Transverse colon (tissue), 4 donors: ENCODE results near the gene CADM1. TPM values are rescaled to one million over a fixed set of nuclear protein-coding genes. Genes with fewer than 3 reads are reported as not detected.

Experiments
- DNase-seq: peaks from one replicate; pipeline ENCODE4 v3.0.0-alpha.2; 2019
- H3K27ac ChIP-seq, 4 donors: fragments of 200-600 bp; sonication (generic); 2 replicates each; pipeline ENCODE4 v1.5.1; 2016 to 2018; ENCODE audit warnings: inconsistent platforms in 4 of 4
- H3K27me3 ChIP-seq: fragments of 200-600 bp; sonication (generic); 2 replicates; pipeline ENCODE4 v1.5.1; 2017; ENCODE audit warnings: inconsistent platforms
- H3K36me3 ChIP-seq, 4 donors: fragments of 200-600 bp; sonication (generic); 2 replicates each; pipeline ENCODE4 v1.5.1; 2017 to 2019; ENCODE audit warnings: inconsistent platforms in 4 of 4
- H3K4me1 ChIP-seq, 4 donors: fragments of 200-600 bp; sonication (generic); 2 replicates each; pipeline ENCODE4 v1.5.1; 2017 to 2020; ENCODE audit warnings: inconsistent platforms in 4 of 4
- H3K4me3 ChIP-seq, 4 donors: fragments of 200-600 bp; sonication (generic); 1 replicate in 1 of 4; 2 replicates in 3 of 4; pipeline versions ENCODE4 v1.5.1 to v1.6.1; 2017 to 2019; ENCODE audit warnings: inconsistent platforms in 4 of 4
- H3K9me3 ChIP-seq, 2 donors: fragments of 200-600 bp; sonication (generic); 2 replicates each; pipeline ENCODE4 v1.5.1; 2017 to 2019; ENCODE audit warnings: inconsistent platforms in 2 of 2
- CTCF ChIP-seq, 5 experiments: fragments of 200-600 bp in 3 of 5; fragments of 450-650 bp in 2 of 5; sonication (generic) in 3 of 5; IDR thresholded peaks; 1 replicate in 2 of 5; 2 replicates in 3 of 5; pipeline ENCODE4 v1.5.1; 2016 to 2017; ENCODE audit warnings: antibody characterized with exemption in 5 of 5, inconsistent platforms in 3 of 5, mild to moderate bottlenecking in 2 of 5, moderate library complexity in 1 of 5
- EP300 ChIP-seq: sonication (generic); formaldehyde crosslinking; IDR thresholded peaks from one replicate; pipeline ENCODE4 v1.6.1; 2017; ENCODE audit warnings: antibody characterized with exemption, low read depth
- POLR2A ChIP-seq: fragments of 450-650 bp; IDR thresholded peaks from one replicate; pipeline ENCODE4 v1.6.1; 2016; ENCODE audit warnings: antibody characterized with exemption, mild to moderate bottlenecking, moderate library complexity
- POLR2AphosphoS5 ChIP-seq, 3 donors: sonication (generic); formaldehyde crosslinking; IDR thresholded peaks; one replicate each; pipeline ENCODE4 v1.6.1; 2016; ENCODE audit warnings: antibody characterized with exemption in 3 of 3
- WGBS, 2 donors: methylation state at CpG; one replicate each; pipeline ENCODE4 v1.1.5; 2018; ENCODE audit warnings: low coverage in 1 of 2; 5-methylcytosine and 5-hydroxymethylcytosine counted together
- in situ Hi-C, 4 donors: fragments of 200-750 bp; cut with MboI; loops; one replicate each; pipeline versions ENCODE4 v1.15.0 to v1.15.1; 2017; ENCODE audit warnings: low sequenced_read_pairs in 3 of 4, low pct_ligation_motif_present in 1 of 4, low pct_unique_long_range_greater_than_20kb in 1 of 4
- intact Hi-C: fragments of 100-400 bp; cut with DNase I; formaldehyde crosslinking; loops from one replicate; pipeline ENCODE4 v1.15.1; 2023; ENCODE audit warnings: low total_unique reads
- total RNA-seq, 4 donors: library from RNA; depleted of rRNA; stranded (reverse); fragments of >200 nt; gene quantifications; one replicate each; pipeline ENCODE4 v1.1.0, GENCODE V29; 2016

The CADM1 gene
- total RNA-seq, 4 donors from 2014 or later, result 2.8 to 6.4 (median 3.7) TPM

DNA sequence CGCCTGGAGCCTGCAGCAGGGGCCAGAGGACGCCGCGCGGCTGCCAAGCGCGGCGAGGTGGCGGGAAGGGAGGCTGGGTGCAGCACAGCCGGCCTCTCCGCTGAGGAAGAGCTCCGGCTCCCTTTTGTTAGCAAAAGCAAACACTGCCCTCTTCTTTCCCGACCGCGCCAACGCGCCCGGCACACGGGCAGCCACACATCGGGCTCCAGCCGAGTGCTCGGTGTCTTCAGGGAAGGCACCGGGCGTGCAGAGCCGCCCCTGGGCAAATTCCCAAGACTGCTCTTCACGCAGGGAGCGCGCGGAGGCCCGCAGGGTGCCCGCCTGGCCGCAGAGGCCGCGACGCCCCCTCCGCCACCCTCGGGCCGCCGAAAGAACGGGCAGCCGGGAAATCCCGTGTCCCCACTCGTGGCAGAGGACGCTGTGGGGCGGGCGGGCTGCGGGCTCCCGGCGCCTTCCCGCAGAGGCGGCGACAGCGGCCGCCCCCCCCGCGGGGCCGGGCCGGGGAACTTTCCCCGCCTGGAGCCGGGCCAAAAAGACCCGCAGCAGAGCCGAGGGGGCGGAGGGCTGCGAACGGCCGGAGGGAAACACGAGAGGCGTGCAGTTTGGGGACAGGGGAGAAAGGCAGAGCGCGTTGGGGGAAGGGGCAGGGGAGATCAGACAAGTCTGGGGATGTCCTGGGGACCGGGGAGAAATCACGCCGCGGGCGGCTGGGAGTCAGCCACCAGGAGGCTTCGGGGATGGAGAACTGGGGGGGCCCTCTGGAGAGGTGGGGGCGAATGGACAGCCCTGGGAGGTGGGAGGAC, 931 bp downstream of the CADM1 start:
- peak overlapping the region; percentile 43 to 62 (median 50) for H3K4me3 ChIP-seq
- no peaks in the 10 kb centered on the region for H3K9me3 ChIP-seq
- no peaks in the 10 kb centered on the region for H3K36me3 ChIP-seq
- in situ Hi-C loops, result no loop called here
- intact Hi-C loops, result loop anchor here (5.0 kb wide), 1 partner anchor 166 kb away; no protein-coding TSS in a partner anchor
- peak overlapping the region; percentile 60 to 81 (median 74) for H3K27ac ChIP-seq
- 3% methylated on average over 58 of the region's 77 CpGs; no CpG with 5 or more reads in 1 of the 2 donors for WGBS, 2 donors
- TF ChIP-seq CTCF (IDR thresholded peaks at IDR 0.05) (peak in 3 of 5 experiments; percentile 5 to 35 (median 21)), POLR2A (no peak)
- H3K27me3 ChIP-seq, result peaks cover 89% of the 10 kb centered on the region
- peak; percentile 61 for DNase-seq
- H3K4me1 ChIP-seq, result peaks cover 8 to 25% (median 22%) of the 10 kb centered on the region in 4 donors

- in situ Hi-C loops, result no loop called here
- Histone ChIP-seq H3K27ac (peak overlapping the region; percentile 60 to 81 (median 74)), H3K36me3 (no peaks in the 10 kb centered on the region), H3K4me1 (peaks cover 8 to 27% (median 23%) of the 10 kb centered on the region in 4 donors), H3K27me3 (peaks cover 91% of the 10 kb centered on the region), H3K4me3 (peak overlapping the region; percentile 43 to 62 (median 50)), H3K9me3 (no peaks in the 10 kb centered on the region)
- no peak for DNase-seq
- intact Hi-C loops, result loop anchor here (5.0 kb wide), 1 partner anchor 165 kb away; no protein-coding TSS in a partner anchor
- TF ChIP-seq EP300, result no peak
- TF ChIP-seq CTCF (IDR thresholded peaks at IDR 0.05), result no peak
- no peak for TF ChIP-seq POLR2A
- TF ChIP-seq POLR2AphosphoS5 (IDR thresholded peaks at IDR 0.05), result no peak
- WGBS, 2 donors, result 1% methylated on average over 30 of the region's 30 CpGs; no CpG with 5 or more reads in 1 of the 2 donors
Measured at GRCh38 chr11:115502636-115503082, 1.6 kb downstream of the CADM1 start.

DNA sequence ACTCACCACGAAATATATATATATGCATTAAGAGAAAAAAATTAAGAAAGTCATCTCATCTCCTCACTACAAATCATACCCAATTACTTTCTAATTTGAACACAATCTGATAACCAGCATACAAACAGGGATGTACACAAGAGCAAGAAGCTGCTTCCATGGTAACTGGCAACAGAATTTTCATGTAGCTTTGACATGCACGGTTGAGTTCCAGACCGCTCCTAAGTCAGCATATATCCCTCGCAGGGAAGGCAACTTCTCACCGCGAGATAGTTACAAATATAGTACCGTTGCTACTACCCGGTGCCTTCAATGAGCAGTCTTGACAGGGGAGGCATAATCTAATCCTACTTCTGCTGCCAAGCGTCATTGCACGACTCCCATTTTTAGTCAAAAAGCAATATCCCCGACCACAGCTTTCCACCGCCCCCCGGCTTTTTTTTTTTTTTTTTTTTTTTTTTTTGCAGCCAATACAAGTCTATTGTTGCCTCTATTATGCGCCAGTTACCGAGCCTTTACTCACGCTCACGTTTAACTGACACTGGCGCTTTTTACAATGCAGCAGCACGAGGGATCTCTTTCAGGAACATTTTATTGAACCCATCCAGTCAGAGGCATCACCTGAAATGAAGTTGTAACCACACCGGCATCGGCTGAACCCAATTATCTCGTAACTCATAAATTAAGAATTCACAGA, 2.2 kb downstream of the CADM1 start:
- peak overlapping the region; percentile 43 to 62 (median 50) for H3K4me3 ChIP-seq
- no peak overlapping the region for H3K27ac ChIP-seq
- DNase-seq, result no peak
- H3K27me3 ChIP-seq, result peaks cover 92% of the 10 kb centered on the region
- no peaks in the 10 kb centered on the region for H3K36me3 ChIP-seq
- in situ Hi-C loops (no loop called here), intact Hi-C loops (loop anchor here (5.0 kb wide), 1 partner anchor 165 kb away; no protein-coding TSS in a partner anchor)
- WGBS, 2 donors, result 9 to 12% methylated on average over 8 to 22 of the region's 22 CpGs
- H3K4me1 ChIP-seq, result peaks cover 8 to 30% (median 23%) of the 10 kb centered on the region in 4 donors
- TF ChIP-seq POLR2A, result no peak
- TF ChIP-seq CTCF (IDR thresholded peaks at IDR 0.05), result no peak
- TF ChIP-seq POLR2AphosphoS5 (IDR thresholded peaks at IDR 0.05), result no peak
- no peak for TF ChIP-seq EP300
- H3K9me3 ChIP-seq, result no peaks in the 10 kb centered on the region

DNA sequence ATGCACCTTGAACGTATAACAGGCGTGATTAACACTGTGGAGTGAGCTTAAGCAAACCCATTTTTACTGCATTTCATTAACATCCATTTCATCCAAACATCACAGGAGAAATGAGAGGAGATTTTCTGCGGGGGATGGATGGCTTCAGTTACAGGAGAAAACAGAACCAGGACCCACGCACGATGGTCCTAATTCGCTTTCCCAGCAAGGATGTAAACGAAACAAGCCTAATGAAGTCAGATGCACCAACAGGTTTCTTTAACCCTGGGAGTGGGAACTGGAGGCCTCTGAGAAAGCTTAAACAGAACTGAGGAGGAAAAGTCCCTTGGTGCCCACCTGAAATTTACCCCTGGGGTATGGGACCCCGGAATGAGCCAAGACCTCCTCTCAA, 2.7 kb downstream of the CADM1 start:
- Histone ChIP-seq H3K36me3 (no peaks in the 10 kb centered on the region), H3K27me3 (peaks cover 92% of the 10 kb centered on the region), H3K27ac (no peak overlapping the region), H3K4me1 (peaks cover 8 to 30% (median 23%) of the 10 kb centered on the region in 4 donors), H3K9me3 (no peaks in the 10 kb centered on the region), H3K4me3 (no peak overlapping the region)
- in situ Hi-C loops (no loop called here), intact Hi-C loops (loop anchor here (5.0 kb wide), 1 partner anchor 164 kb away; no protein-coding TSS in a partner anchor)
- TF ChIP-seq POLR2A, result no peak
- no peak for DNase-seq
- WGBS, 2 donors, result 55 to 63% methylated on average over 8 of the region's 8 CpGs
